Measurements from ENCODE around the gene HAUS7.

Gene HAUS7

GRCh38 chrX:153486171-153486570, 15.8 kb upstream of the HAUS7 start:
- TF ChIP-seq CTCF (conservative IDR thresholded peaks at IDR 0.05) (no peak), ZFX (IDR thresholded peaks at IDR 0.05) (no peak)
- H3K27ac ChIP-seq, result no peak overlapping the region

- no peak overlapping the region for H3K27ac ChIP-seq
- TF ChIP-seq ZFX (IDR thresholded peaks at IDR 0.05) (no peak), CTCF (conservative IDR thresholded peaks at IDR 0.05) (no peak)
Measured at GRCh38 chrX:153485396-153486080, 15.2 kb upstream of the HAUS7 start.

DNA sequence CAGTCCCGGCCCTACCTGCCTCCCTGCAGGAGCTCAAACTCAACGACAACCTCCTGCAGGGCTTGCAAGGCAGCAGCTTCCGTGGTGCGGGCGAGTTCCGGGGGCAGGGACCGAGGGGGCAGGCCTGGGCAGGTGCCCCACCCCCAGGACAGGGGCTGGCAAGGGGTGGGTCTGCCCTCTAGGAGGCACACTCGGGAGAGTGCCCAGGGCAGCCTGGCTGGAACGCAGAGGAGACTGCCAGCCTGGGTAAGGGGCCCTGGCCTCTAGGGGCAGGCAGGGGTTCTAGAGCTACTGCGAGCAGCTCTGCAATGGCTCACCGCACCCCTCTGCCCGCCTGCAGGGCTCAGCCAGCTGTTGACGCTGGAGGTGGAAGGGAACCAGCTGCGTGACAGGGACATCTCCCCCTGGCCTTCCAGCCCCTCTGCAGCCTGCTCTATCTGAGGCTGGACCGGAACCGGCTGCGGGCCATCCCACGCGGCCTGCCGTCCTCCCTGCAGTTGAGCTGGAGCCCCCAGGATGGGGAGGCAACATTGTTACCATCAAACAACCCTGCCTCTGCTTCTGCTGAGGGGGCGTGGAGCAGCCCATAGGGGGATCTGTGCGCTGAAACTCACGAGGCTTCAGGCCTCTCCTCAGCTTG, 12.1 kb upstream of the HAUS7 start:
- TF ChIP-seq ZFX (IDR thresholded peaks at IDR 0.05) (no peak), CTCF (conservative IDR thresholded peaks at IDR 0.05) (no peak)
- no peak overlapping the region for H3K27ac ChIP-seq

GRCh38 chrX:153481043-153481442, 10.7 kb upstream of the HAUS7 start:
- H3K27ac ChIP-seq, result no peak overlapping the region
- TF ChIP-seq CTCF (conservative IDR thresholded peaks at IDR 0.05) (no peak), ZFX (IDR thresholded peaks at IDR 0.05) (no peak)

DNA sequence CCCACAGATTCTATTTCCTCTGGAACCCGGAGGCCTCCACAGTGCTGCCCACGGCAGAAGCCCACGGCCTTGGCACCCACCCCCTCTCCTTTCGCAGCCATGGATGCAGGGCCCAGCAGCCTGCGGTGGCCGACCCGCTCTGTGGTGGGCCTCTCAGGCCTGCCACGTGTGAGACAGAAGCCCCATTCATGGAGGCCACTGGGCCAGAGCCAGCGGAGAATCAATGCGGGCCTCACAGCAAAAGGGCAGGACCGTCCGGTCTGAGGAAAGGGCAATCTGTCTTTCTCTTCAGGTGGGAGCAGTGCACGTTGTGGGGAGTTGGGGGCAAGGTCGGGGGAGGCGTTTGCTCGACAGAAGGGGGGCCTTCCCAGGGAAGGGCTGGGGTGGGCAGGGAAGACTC, 8.4 kb upstream of the HAUS7 start:
- H3K27ac ChIP-seq, result no peak overlapping the region
- no peak for TF ChIP-seq CTCF (conservative IDR thresholded peaks at IDR 0.05)
- no peak for TF ChIP-seq ZFX (IDR thresholded peaks at IDR 0.05)

DNA sequence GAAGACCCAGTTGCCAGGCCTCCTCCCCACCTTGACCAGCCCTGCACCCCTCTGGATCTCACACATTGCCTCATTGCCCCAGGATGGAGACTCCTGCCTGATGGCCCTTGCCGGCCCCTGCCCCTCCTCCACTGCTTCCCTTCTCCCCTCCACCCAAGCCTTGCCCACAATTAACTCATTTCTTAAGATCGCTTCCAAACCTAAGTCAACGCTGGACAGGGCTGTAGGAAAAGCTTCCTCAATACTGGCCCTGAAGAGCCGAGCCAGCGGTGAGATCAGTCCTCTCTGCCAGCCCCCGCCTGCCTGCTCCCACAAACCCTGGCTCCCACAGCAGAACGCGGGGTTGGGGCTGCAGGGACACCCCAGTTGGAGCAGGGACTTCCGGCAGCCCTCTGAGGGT, 7.5 kb upstream of the HAUS7 start:
- no peak overlapping the region for H3K27ac ChIP-seq
- no peak for TF ChIP-seq ZFX (IDR thresholded peaks at IDR 0.05)

- no peak overlapping the region for H3K27ac ChIP-seq
- TF ChIP-seq ZFX (IDR thresholded peaks at IDR 0.05) (no peak), CTCF (conservative IDR thresholded peaks at IDR 0.05) (no peak)
Measured at GRCh38 chrX:153477364-153477857, 7.0 kb upstream of the HAUS7 start.

All from C4-2B (cell line).